Activated CD4-positive, alpha-beta memory T cell treated with anti-CD3 and anti-CD28 coated beads, Interleukin-2, amount 10 ng/mL, durations not matched to agents 7 days and 5 days (primary cell): ENCODE data around the gene ADORA1. TPM values are rescaled to one million over a fixed set of nuclear protein-coding genes. Genes with fewer than 3 reads are reported as not detected.
A peak's percentile ranks its signal among the peaks of the same experiment; 100 is the strongest.

Source experiments
- CTCF ChIA-PET: fragments of 350-600 bp; sonication (Branson Sonifier 250); formaldehyde crosslinking; loops from one replicate; lab custom pipeline; 2021; ENCODE audit warnings: antibody characterized with exemption, inconsistent platforms; lab: Charles Lee
- POLR2A ChIA-PET: fragments of 350-600 bp; sonication (Branson Sonifier 250); formaldehyde crosslinking; loops from one replicate; lab custom pipeline; 2021; ENCODE audit warnings: antibody characterized with exemption; lab: Charles Lee
- DNase-seq: peaks from one replicate; pipeline ENCODE4 v3.0.0-alpha.2; 2020
- H3K27ac Mint-ChIP-seq: one replicate; pipeline ENCODE4 v1.8.0; 2021; ENCODE audit warnings: mild to moderate bottlenecking, mixed read lengths
- H3K27me3 Mint-ChIP-seq: one replicate; pipeline ENCODE4 v1.8.0; 2021; ENCODE audit warnings: mixed read lengths
- H3K36me3 Mint-ChIP-seq: one replicate; pipeline ENCODE4 v1.8.0; 2021; ENCODE audit warnings: low read depth, mixed read lengths
- H3K4me1 Mint-ChIP-seq: one replicate; pipeline ENCODE4 v1.8.0; 2021; ENCODE audit warnings: mixed read lengths
- H3K4me3 Mint-ChIP-seq: one replicate; pipeline ENCODE4 v1.8.0; 2021; ENCODE audit warnings: mild to moderate bottlenecking, mixed read lengths
- H3K9me3 Mint-ChIP-seq: one replicate; pipeline ENCODE4 v1.8.0; 2021; ENCODE audit warnings: mixed read lengths
- total RNA-seq, 2 experiments: library from RNA; stranded (reverse); gene quantifications; one replicate each; pipeline ENCODE4 v1.2.3, GENCODE V29; 2021

Gene ADORA1
- total RNA-seq, 2 experiments from 2014 or later: 0.40 TPM; not detected in 1

- DNase-seq: no peak
- H3K9me3 Mint-ChIP-seq: no peaks in the 10 kb centered on the region
- H3K4me3 Mint-ChIP-seq: no peak overlapping the region
- POLR2A ChIA-PET: no interaction called here
- CTCF ChIA-PET: interaction anchor here (0.7 to 3.0 kb wide), 3 partner anchors 8 to 48 kb away, joined by 3 to 11 read pairs (median 4); no protein-coding TSS in a partner anchor
- H3K4me1 Mint-ChIP-seq: peaks cover 5% of the 10 kb centered on the region
- H3K27ac Mint-ChIP-seq: no peak overlapping the region
- H3K36me3 Mint-ChIP-seq: no peaks in the 10 kb centered on the region
- H3K27me3 Mint-ChIP-seq: peaks cover 22% of the 10 kb centered on the region
Measured at GRCh38 chr1:203165101-203165799, 37.7 kb downstream of the ADORA1 start.

GRCh38 chr1:203165800-203166161 lies 38.3 kb downstream of the ADORA1 start:
- no peak for DNase-seq
- ChIA-PET POLR2A (no interaction called here), CTCF (interaction anchor here (0.8 to 1.4 kb wide), 4 partner anchors 48 to 161 kb away, joined by 3 to 7 read pairs (median 4); no protein-coding TSS in a partner anchor)
- Mint-ChIP-seq H3K4me3 (no peak overlapping the region), H3K27me3 (peaks cover 21% of the 10 kb centered on the region), H3K27ac (no peak overlapping the region), H3K9me3 (no peaks in the 10 kb centered on the region), H3K4me1 (peaks cover 5% of the 10 kb centered on the region), H3K36me3 (no peaks in the 10 kb centered on the region)

- Mint-ChIP-seq H3K4me1 (peaks cover 5% of the 10 kb centered on the region), H3K27ac (no peak overlapping the region), H3K4me3 (no peak overlapping the region), H3K9me3 (no peaks in the 10 kb centered on the region), H3K36me3 (no peaks in the 10 kb centered on the region), H3K27me3 (peaks cover 18% of the 10 kb centered on the region)
- ChIA-PET POLR2A (no interaction called here), CTCF (interaction anchor here (0.8 to 1.4 kb wide), 4 partner anchors 49 to 161 kb away, joined by 3 to 7 read pairs (median 4); no protein-coding TSS in a partner anchor)
- DNase-seq: peak; percentile 18
Measured at GRCh38 chr1:203166192-203166940, 38.8 kb downstream of the ADORA1 start.

DNA sequence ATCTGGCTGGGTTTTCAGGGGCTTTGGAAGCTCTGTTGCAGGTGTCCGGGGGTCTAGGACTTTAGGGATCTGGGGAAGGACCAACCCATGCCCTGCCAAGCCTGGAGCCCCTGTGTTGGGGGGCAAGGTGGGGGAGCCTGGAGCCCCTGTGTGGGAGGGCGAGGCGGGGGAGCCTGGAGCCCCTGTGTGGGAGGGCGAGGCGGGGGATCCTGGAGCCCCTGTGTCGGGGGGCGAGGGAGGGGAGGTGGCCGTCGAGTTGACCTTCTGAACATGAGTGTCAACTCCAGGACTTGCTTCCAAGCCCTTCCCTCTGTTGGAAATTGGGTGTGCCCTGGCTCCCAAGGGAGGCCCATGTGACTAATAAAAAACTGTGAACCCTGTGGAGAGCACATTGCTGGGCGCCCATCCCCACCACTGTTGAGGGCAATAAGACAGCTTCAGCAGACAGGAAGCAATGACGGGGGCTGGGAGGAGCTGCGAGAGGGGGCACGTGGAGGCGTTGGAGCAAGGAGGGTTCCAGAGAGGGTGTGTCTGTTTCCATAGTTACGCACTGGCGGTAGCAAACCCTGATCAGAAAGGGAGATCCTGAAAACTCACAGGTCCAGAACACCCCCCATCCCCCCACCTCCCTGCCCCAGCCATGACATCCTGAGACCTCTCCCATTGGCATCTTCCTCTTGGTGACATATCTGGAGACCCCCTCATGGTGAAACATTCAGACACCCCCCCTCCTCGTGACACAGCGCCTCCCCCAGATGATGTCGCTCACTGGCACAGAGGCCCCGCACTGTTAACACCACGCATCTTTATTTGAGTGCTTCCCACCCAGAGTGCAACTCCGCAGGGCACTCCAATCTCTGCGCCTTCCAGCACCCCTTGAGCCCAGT lies 39.7 kb downstream of the ADORA1 start:
- DNase-seq: no peak
- Mint-ChIP-seq H3K27me3 (peaks cover 16% of the 10 kb centered on the region), H3K4me1 (peaks cover 5% of the 10 kb centered on the region), H3K27ac (no peak overlapping the region), H3K4me3 (no peak overlapping the region), H3K36me3 (no peaks in the 10 kb centered on the region), H3K9me3 (no peaks in the 10 kb centered on the region)
- ChIA-PET POLR2A (no interaction called here), CTCF (interaction anchor here (1.3 to 1.4 kb wide), 2 partner anchors 49 to 128 kb away, joined by 5 to 7 read pairs; no protein-coding TSS in a partner anchor)

GRCh38 chr1:203167913-203168200 lies 40.3 kb downstream of the ADORA1 start:
- H3K9me3 Mint-ChIP-seq: no peaks in the 10 kb centered on the region
- no peak for DNase-seq
- no peaks in the 10 kb centered on the region for H3K36me3 Mint-ChIP-seq
- no peak overlapping the region for H3K27ac Mint-ChIP-seq
- H3K4me1 Mint-ChIP-seq: peaks cover 5% of the 10 kb centered on the region
- H3K27me3 Mint-ChIP-seq: peaks cover 12% of the 10 kb centered on the region
- ChIA-PET CTCF (no interaction called here), POLR2A (no interaction called here)
- no peak overlapping the region for H3K4me3 Mint-ChIP-seq

DNA sequence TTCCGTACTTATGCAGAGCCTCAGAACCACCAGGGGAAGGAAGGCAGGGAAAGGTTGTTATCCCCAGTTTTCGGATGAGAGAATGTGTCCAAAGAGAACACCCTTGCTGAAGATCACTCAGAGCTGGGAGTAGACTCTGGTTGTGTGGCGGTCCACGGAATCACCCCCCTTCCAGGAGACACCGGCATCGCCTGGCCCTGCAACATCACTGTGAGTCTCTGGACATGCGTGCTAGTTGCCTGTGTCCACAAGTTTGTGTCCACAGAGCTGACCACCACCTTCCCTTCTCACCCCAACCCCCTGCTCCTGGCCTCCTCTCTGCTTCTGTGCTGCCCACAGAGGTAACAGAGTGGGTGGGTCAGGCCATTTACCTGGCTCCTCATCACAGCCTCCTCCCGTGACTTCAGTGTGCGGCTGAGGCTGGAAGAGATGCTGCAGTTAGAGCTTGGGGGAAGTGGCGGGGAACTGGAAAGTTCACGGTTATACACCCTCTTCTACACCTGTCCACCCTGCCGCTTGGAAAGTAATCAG lies 40.8 kb downstream of the ADORA1 start:
- CTCF ChIA-PET: no interaction called here
- H3K36me3 Mint-ChIP-seq: no peaks in the 10 kb centered on the region
- H3K4me1 Mint-ChIP-seq: peaks cover 5% of the 10 kb centered on the region
- POLR2A ChIA-PET: no interaction called here
- no peak for DNase-seq
- no peaks in the 10 kb centered on the region for H3K9me3 Mint-ChIP-seq
- H3K27me3 Mint-ChIP-seq: peaks cover 11% of the 10 kb centered on the region
- no peak overlapping the region for H3K4me3 Mint-ChIP-seq
- H3K27ac Mint-ChIP-seq: no peak overlapping the region

- DNase-seq: no peak
- peaks cover 9% of the 10 kb centered on the region for H3K27me3 Mint-ChIP-seq
- H3K4me3 Mint-ChIP-seq: no peak overlapping the region
- POLR2A ChIA-PET: no interaction called here
- H3K9me3 Mint-ChIP-seq: no peaks in the 10 kb centered on the region
- H3K27ac Mint-ChIP-seq: no peak overlapping the region
- H3K36me3 Mint-ChIP-seq: no peaks in the 10 kb centered on the region
- CTCF ChIA-PET: no interaction called here
- H3K4me1 Mint-ChIP-seq: peaks cover 4% of the 10 kb centered on the region
Measured at GRCh38 chr1:203168991-203169390, 41.5 kb downstream of the ADORA1 start.

DNA sequence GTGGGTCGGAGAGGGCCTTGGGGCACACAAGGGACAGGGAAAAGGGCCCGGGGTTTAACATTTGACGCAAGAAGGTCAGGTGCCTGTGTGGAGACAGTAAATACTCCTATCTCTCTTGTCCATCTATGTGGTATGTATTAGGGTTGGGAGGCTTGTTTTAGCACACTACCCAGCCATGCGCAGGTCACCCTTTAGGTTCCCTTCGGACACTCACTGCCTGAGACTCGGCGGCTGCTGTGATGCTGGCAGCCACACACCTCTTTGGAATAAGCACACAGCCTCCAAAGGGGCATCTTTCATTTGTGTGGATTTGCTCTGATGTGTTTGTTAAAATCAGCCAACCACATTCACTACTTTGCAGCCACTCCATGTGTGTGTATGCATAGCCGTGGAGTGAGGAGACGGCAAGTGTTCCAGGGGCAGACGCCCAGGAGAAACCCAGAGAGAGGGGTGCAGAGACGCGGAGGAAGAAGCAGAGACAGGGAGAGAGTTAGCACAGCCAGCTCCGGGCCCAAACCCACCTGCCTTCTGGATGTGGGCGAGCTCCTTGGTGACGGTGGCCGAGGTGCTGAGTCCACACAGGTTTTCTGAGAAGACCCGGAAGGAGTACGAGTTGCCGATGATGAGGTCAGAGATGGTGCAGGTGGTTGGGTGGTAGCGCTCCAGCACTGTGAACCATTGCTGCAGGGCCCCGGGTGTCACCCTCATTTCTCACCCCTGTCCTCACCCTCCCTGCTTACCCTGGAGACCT lies 42.4 kb downstream of the ADORA1 start:
- POLR2A ChIA-PET: no interaction called here
- Mint-ChIP-seq H3K9me3 (no peaks in the 10 kb centered on the region), H3K36me3 (no peaks in the 10 kb centered on the region), H3K4me1 (no peaks in the 10 kb centered on the region), H3K27ac (no peak overlapping the region), H3K27me3 (peaks cover 5% of the 10 kb centered on the region), H3K4me3 (no peak overlapping the region)
- CTCF ChIA-PET: interaction anchor here (1.1 to 3.8 kb wide), 2 partner anchors 52 to 130 kb away, joined by 3 to 44 read pairs; no protein-coding TSS in a partner anchor
- no peak for DNase-seq

DNA sequence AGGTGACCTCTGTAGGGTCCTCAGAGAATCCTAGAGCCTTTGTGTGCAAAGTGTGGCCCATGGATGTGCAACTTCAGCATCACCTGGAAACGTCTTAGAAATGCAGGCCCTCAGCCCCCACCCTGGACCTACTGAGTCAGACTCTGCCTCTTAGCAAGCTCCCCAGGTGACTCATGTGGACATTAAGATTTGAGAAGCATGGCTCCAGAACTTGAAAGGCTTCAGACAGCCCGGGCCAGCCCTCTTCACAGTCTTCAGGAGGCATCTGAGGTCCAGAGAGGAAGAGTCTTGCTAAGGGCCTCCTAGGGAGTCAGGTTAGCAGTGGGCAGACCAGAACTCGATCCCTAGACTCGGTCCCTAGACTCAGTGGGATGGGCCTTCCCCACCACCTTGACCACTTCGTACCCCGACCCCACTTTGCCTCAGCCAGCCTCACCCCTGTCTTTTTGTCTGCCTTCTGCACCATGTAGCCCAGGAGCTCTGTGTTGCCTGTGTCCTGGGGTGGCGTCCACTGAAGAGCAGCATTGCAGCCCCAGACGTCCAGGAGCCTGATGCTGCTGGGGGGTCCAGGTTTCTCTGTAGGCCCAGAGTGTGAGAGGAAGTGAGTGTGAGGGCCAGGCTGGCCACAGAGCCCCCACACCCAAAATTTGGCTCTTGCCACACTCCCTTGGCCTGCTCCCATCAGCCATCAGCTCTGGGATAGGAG lies 43.3 kb downstream of the ADORA1 start:
- no peaks in the 10 kb centered on the region for H3K9me3 Mint-ChIP-seq
- CTCF ChIA-PET: interaction anchor here (1.1 to 3.8 kb wide), 3 partner anchors 23 to 131 kb away, joined by 3 to 44 read pairs (median 16); no protein-coding TSS in a partner anchor
- H3K27me3 Mint-ChIP-seq: no peaks in the 10 kb centered on the region
- H3K4me3 Mint-ChIP-seq: no peak overlapping the region
- DNase-seq: no peak
- POLR2A ChIA-PET: no interaction called here
- H3K36me3 Mint-ChIP-seq: no peaks in the 10 kb centered on the region
- no peaks in the 10 kb centered on the region for H3K4me1 Mint-ChIP-seq
- no peak overlapping the region for H3K27ac Mint-ChIP-seq

- ChIA-PET CTCF (interaction anchor here (0.8 to 3.8 kb wide), 16 partner anchors 8 to 150 kb away, joined by 3 to 44 read pairs (median 5); no protein-coding TSS in a partner anchor), POLR2A (no interaction called here)
- Mint-ChIP-seq H3K36me3 (no peaks in the 10 kb centered on the region), H3K9me3 (no peaks in the 10 kb centered on the region), H3K4me3 (no peak overlapping the region), H3K27me3 (no peaks in the 10 kb centered on the region), H3K27ac (no peak overlapping the region), H3K4me1 (no peaks in the 10 kb centered on the region)
- DNase-seq: no peak
Measured at GRCh38 chr1:203171341-203172183, 44.0 kb downstream of the ADORA1 start.
